Measurements from ENCODE around the gene ELAVL2. TPM values are rescaled to one million over a fixed set of nuclear protein-coding genes. Genes with fewer than 3 reads are reported as not detected.

Gene ELAVL2
- total and polyA plus RNA-seq, 4 donors: 0.02 to 1.7 TPM; not detected in 2

DNA sequence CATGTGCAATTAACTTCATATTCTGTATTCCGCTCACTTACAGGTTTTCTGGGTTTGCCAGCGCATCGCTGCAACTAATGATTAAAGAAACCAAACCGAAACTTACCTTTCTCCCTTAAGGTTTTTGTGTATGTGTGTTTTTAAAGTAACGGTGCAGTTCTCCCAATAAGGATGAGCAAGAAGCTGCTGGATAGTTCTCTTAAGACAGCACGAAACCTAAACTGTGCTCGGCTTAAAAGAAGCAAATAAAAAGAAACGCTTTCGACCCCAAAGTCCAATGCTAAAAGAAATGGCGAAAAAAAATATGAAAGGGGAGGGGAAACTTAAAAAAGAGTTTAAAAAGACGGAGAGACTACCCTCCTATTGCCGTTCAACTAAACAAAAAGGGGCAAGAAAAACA, 340 bp downstream of the ELAVL2 start:
- peak in 1 of 3 donors; percentile 14 for DNase-seq
- Histone ChIP-seq H3K9me3 (ENCODE audit: control insufficient read depth in 4 of 4, insufficient read depth in 3 of 4, low read length in 3 of 4) (peaks cover 0 to 20% (median 0%) of the 10 kb centered on the region in 4 donors), H3K9ac (ENCODE audit: insufficient read depth in 1 of 2, low read length in 2 of 2) (no peak overlapping the region), H3K27ac (ENCODE audit: low read depth in 1 of 2, low read length in 1 of 2) (no peak overlapping the region), H3K4me3 (no peak overlapping the region), H3K4me1 (ENCODE audit: control insufficient read depth in 5 of 5, insufficient read depth in 5 of 5, low read length in 5 of 5) (peaks cover 2 to 33% (median 11%) of the 10 kb centered on the region in 5 donors), H3K36me3 (ENCODE audit: control insufficient read depth in 4 of 4, insufficient read depth in 4 of 4, low read length in 4 of 4) (no peaks in the 10 kb centered on the region), H3K27me3 (ENCODE audit: control insufficient read depth in 3 of 3, insufficient read depth in 3 of 3, low read length in 2 of 3) (peaks cover 28 to 70% (median 52%) of the 10 kb centered on the region in 3 donors)
- ATAC-seq (ENCODE audit: insufficient read depth, low FRiP score): no peak
- whole genome bisulfite sequencing, 2 donors: 2 to 4% methylated on average over 12 of the region's 12 CpGs
- TF ChIP-seq, protein P1, sequence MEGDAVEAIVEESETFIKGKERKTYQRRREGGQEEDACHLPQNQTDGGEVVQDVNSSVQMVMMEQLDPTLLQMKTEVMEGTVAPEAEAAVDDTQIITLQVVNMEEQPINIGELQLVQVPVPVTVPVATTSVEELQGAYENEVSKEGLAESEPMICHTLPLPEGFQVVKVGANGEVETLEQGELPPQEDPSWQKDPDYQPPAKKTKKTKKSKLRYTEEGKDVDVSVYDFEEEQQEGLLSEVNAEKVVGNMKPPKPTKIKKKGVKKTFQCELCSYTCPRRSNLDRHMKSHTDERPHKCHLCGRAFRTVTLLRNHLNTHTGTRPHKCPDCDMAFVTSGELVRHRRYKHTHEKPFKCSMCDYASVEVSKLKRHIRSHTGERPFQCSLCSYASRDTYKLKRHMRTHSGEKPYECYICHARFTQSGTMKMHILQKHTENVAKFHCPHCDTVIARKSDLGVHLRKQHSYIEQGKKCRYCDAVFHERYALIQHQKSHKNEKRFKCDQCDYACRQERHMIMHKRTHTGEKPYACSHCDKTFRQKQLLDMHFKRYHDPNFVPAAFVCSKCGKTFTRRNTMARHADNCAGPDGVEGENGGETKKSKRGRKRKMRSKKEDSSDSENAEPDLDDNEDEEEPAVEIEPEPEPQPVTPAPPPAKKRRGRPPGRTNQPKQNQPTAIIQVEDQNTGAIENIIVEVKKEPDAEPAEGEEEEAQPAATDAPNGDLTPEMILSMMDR (IDR thresholded peaks at IDR 0.05; ENCODE audit: control extremely low read depth, extremely low read depth): no peak

DNA sequence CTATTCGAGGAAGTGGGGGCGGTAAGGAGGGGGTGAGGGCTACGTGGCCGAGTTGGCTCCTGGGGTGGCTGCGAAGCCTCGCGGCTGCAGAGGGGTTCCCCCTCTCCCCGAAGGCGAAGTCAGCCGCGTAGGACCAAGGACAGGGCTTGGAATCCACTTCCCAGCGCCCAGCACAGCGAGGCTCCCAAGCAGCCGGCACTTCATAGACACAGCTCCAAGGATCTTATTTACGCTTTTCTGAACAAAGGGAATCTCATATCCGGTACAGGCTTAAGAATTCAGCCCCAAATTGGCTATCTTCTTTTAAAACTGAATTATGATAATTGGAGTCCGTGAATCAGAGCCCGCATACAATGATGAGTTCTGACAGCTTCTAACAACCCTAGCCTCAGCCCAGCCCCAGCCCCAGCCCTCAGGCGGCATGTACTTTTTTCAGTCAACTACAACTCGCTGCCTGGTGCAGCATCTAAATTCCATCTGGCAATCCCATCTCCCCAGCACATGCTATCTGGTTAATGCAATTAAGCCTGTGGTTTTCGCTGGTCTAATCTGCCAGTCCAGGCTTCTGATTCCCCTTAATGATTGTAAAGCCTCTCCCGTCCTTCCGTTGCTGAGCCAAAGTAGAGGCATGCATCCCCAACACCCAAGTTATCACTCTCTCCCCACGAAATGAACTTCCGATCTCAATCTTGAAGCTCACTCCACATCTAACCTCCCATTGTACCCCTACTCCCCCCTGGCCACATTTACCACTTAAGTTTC, 1.0 kb downstream of the ELAVL2 start:
- peak; percentile 53 to 67 (median 67) for DNase-seq
- H3K9me3 ChIP-seq (ENCODE audit: control insufficient read depth in 4 of 4, insufficient read depth in 3 of 4, low read length in 3 of 4): peaks cover 0 to 21% (median 0%) of the 10 kb centered on the region in 4 donors
- H3K4me3 ChIP-seq: no peak overlapping the region
- no peak for ATAC-seq (ENCODE audit: insufficient read depth, low FRiP score)
- H3K27me3 ChIP-seq (ENCODE audit: control insufficient read depth in 3 of 3, insufficient read depth in 3 of 3, low read length in 2 of 3): peaks cover 33 to 70% (median 51%) of the 10 kb centered on the region in 3 donors
- WGBS, 2 donors: 2 to 4% methylated on average over 25 of the region's 25 CpGs
- no peak overlapping the region for H3K27ac ChIP-seq (ENCODE audit: low read depth in 1 of 2, low read length in 1 of 2)
- peaks cover 2 to 33% (median 11%) of the 10 kb centered on the region in 5 donors for H3K4me1 ChIP-seq (ENCODE audit: control insufficient read depth in 5 of 5, insufficient read depth in 5 of 5, low read length in 5 of 5)
- TF ChIP-seq, protein P1 (IDR thresholded peaks at IDR 0.05; ENCODE audit: control extremely low read depth, extremely low read depth): no peak
- no peaks in the 10 kb centered on the region for H3K36me3 ChIP-seq (ENCODE audit: control insufficient read depth in 4 of 4, insufficient read depth in 4 of 4, low read length in 4 of 4)
- H3K9ac ChIP-seq (ENCODE audit: insufficient read depth in 1 of 2, low read length in 2 of 2): no peak overlapping the region

GRCh38 chr9:23823986-23824829, 1.8 kb downstream of the ELAVL2 start:
- DNase-seq (no peak), ATAC-seq (ENCODE audit: insufficient read depth, low FRiP score) (no peak)
- no peaks in the 10 kb centered on the region for H3K36me3 ChIP-seq (ENCODE audit: control insufficient read depth in 4 of 4, insufficient read depth in 4 of 4, low read length in 4 of 4)
- H3K27me3 ChIP-seq (ENCODE audit: control insufficient read depth in 3 of 3, insufficient read depth in 3 of 3, low read length in 2 of 3): peaks cover 33 to 71% (median 54%) of the 10 kb centered on the region in 3 donors
- H3K27ac ChIP-seq (ENCODE audit: low read depth in 1 of 2, low read length in 1 of 2): no peak overlapping the region
- H3K9ac ChIP-seq (ENCODE audit: insufficient read depth in 1 of 2, low read length in 2 of 2): no peak overlapping the region
- 4 to 8% methylated on average over 36 of the region's 36 CpGs for WGBS, 2 donors
- no peak overlapping the region for H3K4me3 ChIP-seq
- peaks cover 0 to 21% (median 0%) of the 10 kb centered on the region in 4 donors for H3K9me3 ChIP-seq (ENCODE audit: control insufficient read depth in 4 of 4, insufficient read depth in 3 of 4, low read length in 3 of 4)
- peaks cover 2 to 33% (median 11%) of the 10 kb centered on the region in 5 donors for H3K4me1 ChIP-seq (ENCODE audit: control insufficient read depth in 5 of 5, insufficient read depth in 5 of 5, low read length in 5 of 5)
- TF ChIP-seq, protein P1 (IDR thresholded peaks at IDR 0.05; ENCODE audit: control extremely low read depth, extremely low read depth): no peak
